IMR-90 (cell line): ENCODE data around the gene CDK7.

Experiments
- BHLHE40 ChIP-seq: fragments of 150-350 bp; IDR thresholded peaks from 2 replicates; pipeline ENCODE4 v1.6.1; 2016; ENCODE audit warnings: mild to moderate bottlenecking, low read depth, low read length
- CEBPB ChIP-seq: IDR thresholded peaks from 2 replicates; pipeline ENCODE4 v1.6.1; 2012; ENCODE audit warnings: low read depth, low read length, improper control_type of control experiment
- MAFK ChIP-seq: IDR thresholded peaks from 2 replicates; pipeline ENCODE4 v1.6.1; 2012; ENCODE audit warnings: low read depth, low read length, improper control_type of control experiment
- POLR2A ChIP-seq: IDR thresholded peaks from 2 replicates; pipeline ENCODE4 v1.6.1; 2012; ENCODE audit warnings: mild to moderate bottlenecking, low read depth, low read length
- RCOR1 ChIP-seq: IDR thresholded peaks from 2 replicates; pipeline ENCODE4 v1.6.1; 2012; ENCODE audit warnings: mild to moderate bottlenecking, low read length, improper control_type of control experiment; ENCODE audit not compliant: insufficient replicate concordance
- RFX5 ChIP-seq: IDR thresholded peaks from 2 replicates; pipeline ENCODE4 v1.8.0; 2012; ENCODE audit warnings: low read depth, mild to moderate bottlenecking, low read length, moderate library complexity
- SMC3 ChIP-seq: fragments of 150-350 bp; IDR thresholded peaks from 2 replicates; pipeline ENCODE4 v1.6.1; 2016; ENCODE audit warnings: low read depth, mild to moderate bottlenecking, antibody characterized with exemption, low read length, moderate library complexity
- TF ChIP-seq, protein P1 (sequence below): conservative IDR thresholded peaks from 2 replicates; pipeline ENCODE4 v1.5.1; 2012; ENCODE audit warnings: mild to moderate bottlenecking, low read depth, low read length, improper control_type of control experiment
- TF ChIP-seq, protein P2 (sequence below): fragments of 150-350 bp; IDR thresholded peaks from 2 replicates; pipeline ENCODE4 v1.6.1; 2017; ENCODE audit warnings: mild to moderate bottlenecking, antibody characterized with exemption, low read length, low read depth
- TF ChIP-seq, protein P3 (sequence below): fragments of 150-350 bp; IDR thresholded peaks from 2 replicates; pipeline ENCODE4 v1.6.1; 2016; ENCODE audit warnings: low read depth, mild to moderate bottlenecking, low read length, moderate library complexity, borderline replicate concordance

DNA sequence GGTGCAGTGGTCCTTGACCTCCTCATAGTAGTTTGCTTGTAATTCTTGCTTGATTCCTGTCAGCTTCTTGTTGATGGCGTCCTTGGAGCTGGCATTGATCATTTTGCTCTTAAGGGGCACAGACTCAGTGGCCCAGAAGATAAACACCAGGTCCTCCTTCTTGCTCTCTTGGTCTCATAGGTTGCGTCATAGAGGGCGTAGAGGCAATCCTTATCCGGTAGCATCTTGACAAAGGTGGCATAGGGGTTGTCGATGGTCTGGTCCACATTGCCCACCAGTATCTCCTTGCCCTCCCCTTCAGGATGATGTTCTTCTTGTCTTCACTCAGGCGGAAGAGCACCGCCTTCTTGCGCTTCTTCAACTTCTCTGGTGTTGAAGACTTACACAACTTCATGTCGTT lies 78.7 kb downstream of the CDK7 start:
- no peak for TF ChIP-seq POLR2A
- TF ChIP-seq, protein P1, sequence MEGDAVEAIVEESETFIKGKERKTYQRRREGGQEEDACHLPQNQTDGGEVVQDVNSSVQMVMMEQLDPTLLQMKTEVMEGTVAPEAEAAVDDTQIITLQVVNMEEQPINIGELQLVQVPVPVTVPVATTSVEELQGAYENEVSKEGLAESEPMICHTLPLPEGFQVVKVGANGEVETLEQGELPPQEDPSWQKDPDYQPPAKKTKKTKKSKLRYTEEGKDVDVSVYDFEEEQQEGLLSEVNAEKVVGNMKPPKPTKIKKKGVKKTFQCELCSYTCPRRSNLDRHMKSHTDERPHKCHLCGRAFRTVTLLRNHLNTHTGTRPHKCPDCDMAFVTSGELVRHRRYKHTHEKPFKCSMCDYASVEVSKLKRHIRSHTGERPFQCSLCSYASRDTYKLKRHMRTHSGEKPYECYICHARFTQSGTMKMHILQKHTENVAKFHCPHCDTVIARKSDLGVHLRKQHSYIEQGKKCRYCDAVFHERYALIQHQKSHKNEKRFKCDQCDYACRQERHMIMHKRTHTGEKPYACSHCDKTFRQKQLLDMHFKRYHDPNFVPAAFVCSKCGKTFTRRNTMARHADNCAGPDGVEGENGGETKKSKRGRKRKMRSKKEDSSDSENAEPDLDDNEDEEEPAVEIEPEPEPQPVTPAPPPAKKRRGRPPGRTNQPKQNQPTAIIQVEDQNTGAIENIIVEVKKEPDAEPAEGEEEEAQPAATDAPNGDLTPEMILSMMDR: no peak
- peak; percentile 48; the same call in 1 of the 2 replicates for TF ChIP-seq CEBPB
- TF ChIP-seq SMC3: no peak
- TF ChIP-seq, protein P2, sequence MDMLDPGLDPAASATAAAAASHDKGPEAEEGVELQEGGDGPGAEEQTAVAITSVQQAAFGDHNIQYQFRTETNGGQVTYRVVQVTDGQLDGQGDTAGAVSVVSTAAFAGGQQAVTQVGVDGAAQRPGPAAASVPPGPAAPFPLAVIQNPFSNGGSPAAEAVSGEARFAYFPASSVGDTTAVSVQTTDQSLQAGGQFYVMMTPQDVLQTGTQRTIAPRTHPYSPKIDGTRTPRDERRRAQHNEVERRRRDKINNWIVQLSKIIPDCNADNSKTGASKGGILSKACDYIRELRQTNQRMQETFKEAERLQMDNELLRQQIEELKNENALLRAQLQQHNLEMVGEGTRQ: no peak
- TF ChIP-seq RCOR1: no peak
- TF ChIP-seq BHLHE40: no peak
- TF ChIP-seq MAFK: no peak
- TF ChIP-seq, protein P3, sequence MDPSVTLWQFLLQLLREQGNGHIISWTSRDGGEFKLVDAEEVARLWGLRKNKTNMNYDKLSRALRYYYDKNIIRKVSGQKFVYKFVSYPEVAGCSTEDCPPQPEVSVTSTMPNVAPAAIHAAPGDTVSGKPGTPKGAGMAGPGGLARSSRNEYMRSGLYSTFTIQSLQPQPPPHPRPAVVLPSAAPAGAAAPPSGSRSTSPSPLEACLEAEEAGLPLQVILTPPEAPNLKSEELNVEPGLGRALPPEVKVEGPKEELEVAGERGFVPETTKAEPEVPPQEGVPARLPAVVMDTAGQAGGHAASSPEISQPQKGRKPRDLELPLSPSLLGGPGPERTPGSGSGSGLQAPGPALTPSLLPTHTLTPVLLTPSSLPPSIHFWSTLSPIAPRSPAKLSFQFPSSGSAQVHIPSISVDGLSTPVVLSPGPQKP: no peak
- TF ChIP-seq RFX5: no peak
